ENCODE data around the gene THAP3. TPM values are rescaled to one million over a fixed set of nuclear protein-coding genes. Genes with fewer than 3 reads are reported as not detected.

Gene THAP3
- total RNA-seq, 4 donors from 2014 or later, result 16.3 to 36.9 (median 27.7) TPM

GRCh38 chr1:6591222-6591621 lies 33.4 kb upstream of the THAP3 start:
- H3K27me3 ChIP-seq, result no peaks in the 10 kb centered on the region
- ATAC-seq, result no peak
- peaks cover 0 to 98% (median 21%) of the 10 kb centered on the region in 3 donors for H3K4me1 ChIP-seq
- no peaks in the 10 kb centered on the region for H3K9me3 ChIP-seq
- TF ChIP-seq POLR2AphosphoS5 (IDR thresholded peaks at IDR 0.05) (no peak), POLR2A (IDR thresholded peaks at IDR 0.05) (no peak), EP300 (IDR thresholded peaks at IDR 0.05) (no peak)
- TF ChIP-seq, protein P1, sequence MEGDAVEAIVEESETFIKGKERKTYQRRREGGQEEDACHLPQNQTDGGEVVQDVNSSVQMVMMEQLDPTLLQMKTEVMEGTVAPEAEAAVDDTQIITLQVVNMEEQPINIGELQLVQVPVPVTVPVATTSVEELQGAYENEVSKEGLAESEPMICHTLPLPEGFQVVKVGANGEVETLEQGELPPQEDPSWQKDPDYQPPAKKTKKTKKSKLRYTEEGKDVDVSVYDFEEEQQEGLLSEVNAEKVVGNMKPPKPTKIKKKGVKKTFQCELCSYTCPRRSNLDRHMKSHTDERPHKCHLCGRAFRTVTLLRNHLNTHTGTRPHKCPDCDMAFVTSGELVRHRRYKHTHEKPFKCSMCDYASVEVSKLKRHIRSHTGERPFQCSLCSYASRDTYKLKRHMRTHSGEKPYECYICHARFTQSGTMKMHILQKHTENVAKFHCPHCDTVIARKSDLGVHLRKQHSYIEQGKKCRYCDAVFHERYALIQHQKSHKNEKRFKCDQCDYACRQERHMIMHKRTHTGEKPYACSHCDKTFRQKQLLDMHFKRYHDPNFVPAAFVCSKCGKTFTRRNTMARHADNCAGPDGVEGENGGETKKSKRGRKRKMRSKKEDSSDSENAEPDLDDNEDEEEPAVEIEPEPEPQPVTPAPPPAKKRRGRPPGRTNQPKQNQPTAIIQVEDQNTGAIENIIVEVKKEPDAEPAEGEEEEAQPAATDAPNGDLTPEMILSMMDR (IDR thresholded peaks at IDR 0.05), result no peak
- H3K27ac ChIP-seq, result peak overlapping the region in 2 of 4 donors; percentile 6 to 55
- WGBS, 2 donors (ENCODE audit: low coverage in 1 of 2), result no CpG with 5 or more reads among the region's 13 CpGs
- H3K36me3 ChIP-seq, result peaks cover 0 to 95% of the 10 kb centered on the region in 2 donors
- no peak overlapping the region for H3K4me3 ChIP-seq

DNA sequence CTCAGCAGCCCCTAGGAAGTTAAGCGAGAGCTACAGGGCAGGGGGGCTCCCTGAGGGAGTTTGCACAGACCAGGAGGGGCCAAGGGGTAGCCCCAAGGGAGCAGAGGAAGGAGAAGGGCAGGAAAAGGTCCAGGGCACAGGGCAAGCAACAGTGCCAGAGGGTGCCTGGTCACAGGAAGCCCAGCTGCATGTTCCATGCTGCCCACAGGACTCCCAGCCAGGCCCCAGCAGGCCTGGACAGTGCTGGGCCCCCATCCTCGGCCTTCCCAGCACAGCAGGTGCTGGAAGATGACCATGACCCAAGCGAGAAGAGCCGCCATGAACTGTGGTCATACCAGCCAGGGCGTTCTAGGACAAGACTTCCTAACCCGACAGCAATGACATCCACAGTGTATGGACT lies 33.0 kb upstream of the THAP3 start:
- ATAC-seq, result no peak
- Histone ChIP-seq H3K27ac (peak overlapping the region in 3 of 4 donors; percentile 6 to 55 (median 15)), H3K4me1 (peaks cover 0 to 98% (median 22%) of the 10 kb centered on the region in 3 donors), H3K4me3 (no peak overlapping the region), H3K36me3 (peaks cover 0 to 99% of the 10 kb centered on the region in 2 donors), H3K27me3 (no peaks in the 10 kb centered on the region), H3K9me3 (no peaks in the 10 kb centered on the region)
- WGBS, 2 donors (ENCODE audit: low coverage in 1 of 2), result no CpG with 5 or more reads among the region's 6 CpGs
- TF ChIP-seq, protein P1 (IDR thresholded peaks at IDR 0.05), result no peak
- TF ChIP-seq EP300 (IDR thresholded peaks at IDR 0.05), result no peak
- TF ChIP-seq POLR2AphosphoS5 (IDR thresholded peaks at IDR 0.05), result no peak
- no peak for TF ChIP-seq POLR2A (IDR thresholded peaks at IDR 0.05)

DNA sequence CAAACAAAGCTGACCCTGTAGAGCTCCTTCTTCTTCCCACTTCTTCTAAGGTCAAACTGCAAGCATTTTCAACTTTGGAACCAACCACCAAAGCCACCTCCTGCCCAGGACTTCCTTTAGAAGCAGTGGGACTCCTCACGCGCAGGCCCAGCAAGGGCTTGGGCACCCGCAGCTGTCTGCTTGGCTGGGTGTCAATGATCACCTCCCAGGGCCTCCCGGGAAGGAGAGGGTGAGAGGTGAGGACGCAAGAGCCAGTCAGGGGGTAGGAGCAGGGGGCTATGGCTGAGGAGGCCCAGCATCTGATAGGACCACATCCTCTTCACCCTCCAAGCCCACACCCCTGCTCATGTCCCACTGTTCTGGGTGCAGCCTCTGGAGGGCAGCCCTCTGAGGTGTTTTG lies 32.2 kb upstream of the THAP3 start:
- Histone ChIP-seq H3K27me3 (no peaks in the 10 kb centered on the region), H3K4me1 (peaks cover 0 to 98% (median 23%) of the 10 kb centered on the region in 3 donors), H3K36me3 (peaks cover 0 to 100% of the 10 kb centered on the region in 2 donors), H3K9me3 (no peaks in the 10 kb centered on the region), H3K27ac (peak overlapping the region in 2 of 4 donors; percentile 31 to 55), H3K4me3 (no peak overlapping the region)
- TF ChIP-seq, protein P1 (IDR thresholded peaks at IDR 0.05), result no peak
- TF ChIP-seq POLR2A (IDR thresholded peaks at IDR 0.05) (no peak), EP300 (IDR thresholded peaks at IDR 0.05) (no peak), POLR2AphosphoS5 (IDR thresholded peaks at IDR 0.05) (no peak)
- no peak for ATAC-seq
- WGBS, 2 donors (ENCODE audit: low coverage in 1 of 2), result 60% methylated on average over 3 of the region's 5 CpGs; no CpG with 5 or more reads in 1 of the 2 donors

DNA sequence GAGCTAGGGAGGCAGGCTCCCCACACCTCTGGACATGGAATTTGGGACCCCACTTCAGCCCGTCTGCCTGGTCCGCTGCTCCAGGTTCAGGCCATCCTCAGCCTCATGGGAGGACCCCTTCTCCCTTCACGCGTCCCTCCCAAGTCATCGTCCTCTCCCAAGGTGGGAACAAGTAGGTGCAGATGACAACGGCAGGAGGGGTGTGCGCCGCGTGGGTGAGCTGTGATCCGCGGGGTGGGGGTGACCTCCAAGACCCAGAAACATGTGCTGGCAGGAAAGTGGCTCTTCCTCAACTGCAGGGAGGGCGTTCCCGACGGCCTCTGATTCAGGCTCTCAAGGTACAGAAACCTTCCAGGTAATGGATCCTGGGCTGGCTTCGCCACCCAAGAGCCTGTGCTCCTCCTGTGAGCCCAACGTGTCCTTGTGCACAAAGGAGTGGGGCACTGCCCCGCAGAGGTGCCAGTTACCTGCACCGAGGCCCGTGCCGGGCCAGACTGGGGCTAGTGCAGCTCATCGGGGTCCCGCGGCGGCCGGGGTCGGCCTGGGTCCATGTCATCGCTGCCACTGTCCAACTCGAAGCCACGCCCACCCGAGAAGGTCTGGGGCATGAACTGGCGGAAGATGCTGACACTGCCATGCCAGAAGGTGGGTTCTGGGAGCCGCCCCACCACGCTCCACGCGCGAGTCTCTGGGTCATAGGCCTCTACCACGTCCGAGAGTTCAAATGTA lies 31.6 kb upstream of the THAP3 start:
- Histone ChIP-seq H3K36me3 (peaks cover 0 to 100% of the 10 kb centered on the region in 2 donors), H3K4me1 (peaks cover 0 to 98% (median 24%) of the 10 kb centered on the region in 3 donors), H3K9me3 (no peaks in the 10 kb centered on the region), H3K27ac (peak overlapping the region in 2 of 4 donors; percentile 31 to 55), H3K4me3 (no peak overlapping the region), H3K27me3 (no peaks in the 10 kb centered on the region)
- no peak for TF ChIP-seq POLR2A (IDR thresholded peaks at IDR 0.05)
- no peak for TF ChIP-seq POLR2AphosphoS5 (IDR thresholded peaks at IDR 0.05)
- TF ChIP-seq, protein P1 (IDR thresholded peaks at IDR 0.05), result no peak
- TF ChIP-seq EP300 (IDR thresholded peaks at IDR 0.05), result no peak
- ATAC-seq, result no peak
- whole genome bisulfite sequencing, 2 donors (ENCODE audit: low coverage in 1 of 2), result no CpG with 5 or more reads among the region's 38 CpGs

DNA sequence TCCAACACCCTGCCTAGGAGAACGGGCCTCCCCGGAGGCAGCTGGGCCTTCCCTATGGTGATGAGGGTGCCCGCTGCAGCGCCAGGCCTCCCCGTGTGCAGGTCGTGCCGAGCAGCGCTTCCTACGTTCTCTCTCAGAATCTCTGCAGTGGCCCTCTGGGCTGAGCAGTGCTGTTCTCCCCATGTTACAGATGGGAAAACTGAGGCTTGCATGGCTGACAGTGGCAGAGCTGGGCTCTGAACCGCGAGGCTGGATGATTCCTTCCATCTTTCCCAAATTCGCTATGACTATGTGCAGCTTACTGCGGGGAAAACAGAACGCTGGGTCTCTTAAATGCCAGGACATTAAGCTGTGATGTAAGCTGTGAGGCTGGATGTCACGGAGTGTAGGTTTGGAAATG lies 30.9 kb upstream of the THAP3 start:
- peaks cover 0 to 98% (median 30%) of the 10 kb centered on the region in 3 donors for H3K4me1 ChIP-seq
- no peak for ATAC-seq
- H3K4me3 ChIP-seq, result no peak overlapping the region
- peaks cover 0 to 100% of the 10 kb centered on the region in 2 donors for H3K36me3 ChIP-seq
- no peak overlapping the region for H3K27ac ChIP-seq
- H3K9me3 ChIP-seq, result no peaks in the 10 kb centered on the region
- no peak for TF ChIP-seq POLR2A (IDR thresholded peaks at IDR 0.05)
- no peak for TF ChIP-seq POLR2AphosphoS5 (IDR thresholded peaks at IDR 0.05)
- TF ChIP-seq, protein P1 (IDR thresholded peaks at IDR 0.05), result no peak
- H3K27me3 ChIP-seq, result no peaks in the 10 kb centered on the region
- 74 to 100% methylated on average over 1 to 6 of the region's 15 CpGs for WGBS, 2 donors (ENCODE audit: low coverage in 1 of 2)

Data from gastroesophageal sphincter (tissue), 4 donors.